Prostate gland (tissue), 2 donors: ENCODE data around the gene NUDT8.
A peak's percentile ranks its signal among the peaks of the same experiment; 100 is the strongest.

ENCODE experiments used
- CTCF ChIP-seq, 4 experiments: fragments of 200-600 bp in 2 of 4; fragments of 450-650 bp in 2 of 4; sonication (generic) in 2 of 4; IDR thresholded peaks; 1 replicate in 3 of 4; 2 replicates in 1 of 4; pipeline ENCODE4 v1.5.1; 2016 to 2019; ENCODE audit warnings: antibody characterized with exemption in 4 of 4, mild to moderate bottlenecking in 2 of 4, moderate library complexity in 2 of 4
- POLR2A ChIP-seq: fragments of 450-650 bp; IDR thresholded peaks from one replicate; pipeline ENCODE4 v1.6.1; 2016; ENCODE audit warnings: antibody characterized with exemption, mild to moderate bottlenecking

GRCh38 chr11:67629386-67630227 lies at the start of gene NUDT8:
- TF ChIP-seq POLR2A (peak; percentile 71), CTCF (IDR thresholded peaks at IDR 0.05) (peak; percentile 76 to 96 (median 90))
